Measurements from ENCODE around the gene MDN1. TPM values are rescaled to one million over a fixed set of nuclear protein-coding genes. Genes with fewer than 3 reads are reported as not detected.
A peak's percentile ranks its signal among the peaks of the same experiment; 100 is the strongest.

The MDN1 gene
- total and polyA plus RNA-seq, 2 of the 4 experiments (the other 2 are of a cell fraction), result 7.7 to 26.7 TPM

GRCh38 chr6:89667872-89668556, 151.6 kb downstream of the MDN1 start:
- in situ Hi-C loops (cut with MboI; ENCODE audit: low sequenced_read_pairs), result no loop called here
- no peak overlapping the region for H3K4ac ChIP-seq (ENCODE audit: low read depth, low read length)
- H3K4me2 ChIP-seq (ENCODE audit: low read depth, low read length), result no peak overlapping the region
- H4K5ac ChIP-seq (ENCODE audit: low read depth, low read length), result no peak overlapping the region
- H3K14ac ChIP-seq (replicated peaks; ENCODE audit: low read depth, low read length), result no peak overlapping the region
- POLR2A ChIA-PET (ENCODE audit: unreplicated experiment), result no interaction called here
- peaks cover 14% of the 10 kb centered on the region for H3K36me3 ChIP-seq (ENCODE audit: control insufficient read depth, insufficient read depth, low read length)
- H2AFZ ChIP-seq (replicated peaks; ENCODE audit: low read length, poor library complexity), result no peak overlapping the region
- DNase-seq, result no peak
- no peak overlapping the region for H2BK5ac ChIP-seq (ENCODE audit: low read depth, low read length, poor library complexity, severe bottlenecking)
- no CpG with 5 or more reads among the region's 5 CpGs for WGBS, 2 experiments (ENCODE audit: extremely low coverage in 2 of 2, insufficient read length in 1 of 2)
- no peaks in the 10 kb centered on the region for H4K20me1 ChIP-seq (ENCODE audit: insufficient read depth, low read length)
- intact Hi-C loops (cut with micrococcal nuclease), result no loop called here
- CTCF ChIA-PET, result interaction anchor here (0.5 kb wide), 1 partner anchor 1589 kb away, joined by 3 read pairs; no protein-coding TSS in a partner anchor
- H2AK9ac ChIP-seq (replicated peaks; ENCODE audit: low read depth, low read length, poor library complexity), result no peak overlapping the region
- H2BK15ac ChIP-seq (ENCODE audit: low read depth, low read length), result no peak overlapping the region
- H3K4me1 ChIP-seq (ENCODE audit: control insufficient read depth, insufficient read depth, low read length), result 0 out of 2 replicates have a peak, but pooled peaks cover 2% of the 10 kb centered on the region
- dilution Hi-C loops (cut with HindIII; ENCODE audit: low sequenced_read_pairs, unreplicated experiment), result no loop called here
- no peak overlapping the region for H2BK20ac ChIP-seq (ENCODE audit: low read depth, low read length)
- no peaks in the 10 kb centered on the region for H3K79me1 ChIP-seq (ENCODE audit: low read depth in 1 of 2, low read length in 2 of 2)
- no peaks in the 10 kb centered on the region for H3K27me3 ChIP-seq (ENCODE audit: control insufficient read depth, insufficient read depth, low read length)
- H3K27ac ChIP-seq (ENCODE audit: insufficient read depth, low read length), result peak overlapping the region; percentile 15; the same call in 1 of the 2 replicates
- H4K8ac ChIP-seq (ENCODE audit: low read depth in 2 of 2, low read length in 2 of 2), result no peak overlapping the region
- no peak overlapping the region for H3K18ac ChIP-seq (ENCODE audit: low read depth, low read length)
- no peak overlapping the region for H3K23ac ChIP-seq (ENCODE audit: low read depth, low read length)
- no peak overlapping the region for H3K56ac ChIP-seq (ENCODE audit: extremely low read depth, insufficient read depth, low read length)
- H3K9ac ChIP-seq (ENCODE audit: low read depth, low read length), result no peak overlapping the region; the same call in 1 of the 2 replicates
- TF ChIP-seq POLR2A (IDR thresholded peaks at IDR 0.05; ENCODE audit: low read depth, low read length), result no peak
- peak; percentile 21; the same call in 1 of the 2 replicates for ATAC-seq (ENCODE audit: low read depth)
- H4K91ac ChIP-seq (ENCODE audit: insufficient read depth, low read depth, low read length), result no peak overlapping the region
- no TSS peak for BruUV-seq (replicated peaks)
- H3K4me3 ChIP-seq (ENCODE audit: insufficient read depth, low read depth, low read length), result no peak overlapping the region
- H3K9me1 ChIP-seq (ENCODE audit: insufficient read depth, low read length), result no peaks in the 10 kb centered on the region
- H2BK120ac ChIP-seq (ENCODE audit: low read depth, low read length), result no peak overlapping the region
- H3K9me3 ChIP-seq (ENCODE audit: control insufficient read depth, insufficient read depth, low read length), result no peaks in the 10 kb centered on the region
- H2AK5ac ChIP-seq (ENCODE audit: low read depth, low read length), result no peak overlapping the region
